DND-41 (cell line): Measurements from ENCODE around the gene PGAP2.
"Not testable (repeated sequence)": the region's sequence is repeated elsewhere in the genome, so short reads cannot be mapped to it uniquely, and the experiment has no call there.

Experiments used
- EZH2 ChIP-seq: IDR thresholded peaks from 3 replicates; pipeline ENCODE4 v1.6.1; 2012; ENCODE audit warnings: borderline replicate concordance, low read depth, mild to moderate bottlenecking, moderate library complexity, low read length, inconsistent platforms; ENCODE audit not compliant: severe bottlenecking
- TF ChIP-seq, protein P1 (sequence below): IDR thresholded peaks from 2 replicates; pipeline ENCODE4 v1.5.1; 2012; ENCODE audit warnings: borderline replicate concordance, low read length, moderate library complexity, mild to moderate bottlenecking; ENCODE audit not compliant: poor library complexity, severe bottlenecking; ENCODE audit errors: extremely low read depth

DNA sequence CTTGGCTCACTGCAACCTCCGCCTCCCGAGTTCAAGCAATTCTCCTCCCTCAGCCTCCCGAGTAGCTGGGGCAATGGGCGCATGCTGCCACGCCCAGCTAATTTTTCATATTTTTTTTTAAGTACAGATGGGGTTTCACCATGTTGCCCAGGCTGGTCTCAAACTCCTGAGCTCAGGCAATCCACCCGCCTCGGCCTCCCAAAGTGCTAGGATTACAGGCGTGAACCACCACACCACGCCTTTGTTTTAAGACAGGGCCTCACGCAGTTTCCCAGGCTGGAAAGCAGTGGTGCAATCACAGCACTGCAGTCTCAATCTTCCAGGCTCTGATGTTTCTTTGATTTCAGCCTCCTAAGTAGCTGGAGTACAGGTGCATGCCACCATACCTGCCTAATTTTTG lies 14.0 kb upstream of the PGAP2 start:
- TF ChIP-seq EZH2: not testable (repeated sequence)
- TF ChIP-seq, protein P1, sequence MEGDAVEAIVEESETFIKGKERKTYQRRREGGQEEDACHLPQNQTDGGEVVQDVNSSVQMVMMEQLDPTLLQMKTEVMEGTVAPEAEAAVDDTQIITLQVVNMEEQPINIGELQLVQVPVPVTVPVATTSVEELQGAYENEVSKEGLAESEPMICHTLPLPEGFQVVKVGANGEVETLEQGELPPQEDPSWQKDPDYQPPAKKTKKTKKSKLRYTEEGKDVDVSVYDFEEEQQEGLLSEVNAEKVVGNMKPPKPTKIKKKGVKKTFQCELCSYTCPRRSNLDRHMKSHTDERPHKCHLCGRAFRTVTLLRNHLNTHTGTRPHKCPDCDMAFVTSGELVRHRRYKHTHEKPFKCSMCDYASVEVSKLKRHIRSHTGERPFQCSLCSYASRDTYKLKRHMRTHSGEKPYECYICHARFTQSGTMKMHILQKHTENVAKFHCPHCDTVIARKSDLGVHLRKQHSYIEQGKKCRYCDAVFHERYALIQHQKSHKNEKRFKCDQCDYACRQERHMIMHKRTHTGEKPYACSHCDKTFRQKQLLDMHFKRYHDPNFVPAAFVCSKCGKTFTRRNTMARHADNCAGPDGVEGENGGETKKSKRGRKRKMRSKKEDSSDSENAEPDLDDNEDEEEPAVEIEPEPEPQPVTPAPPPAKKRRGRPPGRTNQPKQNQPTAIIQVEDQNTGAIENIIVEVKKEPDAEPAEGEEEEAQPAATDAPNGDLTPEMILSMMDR: not testable (repeated sequence)
